PC-3 (cell line): Measurements from ENCODE around the gene ELANE.

ENCODE experiments used
- EZH2 ChIP-seq: fragments of 300-600 bp; sonication (generic); IDR thresholded peaks from one replicate; pipeline ENCODE4 v1.6.1; 2017; ENCODE audit warnings: antibody characterized with exemption, mild to moderate bottlenecking, low read length; ENCODE audit not compliant: unreplicated experiment
- TF ChIP-seq, protein P1 (sequence below): fragments of 300-600 bp; sonication (generic); conservative IDR thresholded peaks from 2 replicates; pipeline ENCODE4 v1.5.1; 2017; ENCODE audit warnings: antibody characterized with exemption, low read depth, mild to moderate bottlenecking, low read length

- no peak for TF ChIP-seq EZH2
- TF ChIP-seq, protein P1, sequence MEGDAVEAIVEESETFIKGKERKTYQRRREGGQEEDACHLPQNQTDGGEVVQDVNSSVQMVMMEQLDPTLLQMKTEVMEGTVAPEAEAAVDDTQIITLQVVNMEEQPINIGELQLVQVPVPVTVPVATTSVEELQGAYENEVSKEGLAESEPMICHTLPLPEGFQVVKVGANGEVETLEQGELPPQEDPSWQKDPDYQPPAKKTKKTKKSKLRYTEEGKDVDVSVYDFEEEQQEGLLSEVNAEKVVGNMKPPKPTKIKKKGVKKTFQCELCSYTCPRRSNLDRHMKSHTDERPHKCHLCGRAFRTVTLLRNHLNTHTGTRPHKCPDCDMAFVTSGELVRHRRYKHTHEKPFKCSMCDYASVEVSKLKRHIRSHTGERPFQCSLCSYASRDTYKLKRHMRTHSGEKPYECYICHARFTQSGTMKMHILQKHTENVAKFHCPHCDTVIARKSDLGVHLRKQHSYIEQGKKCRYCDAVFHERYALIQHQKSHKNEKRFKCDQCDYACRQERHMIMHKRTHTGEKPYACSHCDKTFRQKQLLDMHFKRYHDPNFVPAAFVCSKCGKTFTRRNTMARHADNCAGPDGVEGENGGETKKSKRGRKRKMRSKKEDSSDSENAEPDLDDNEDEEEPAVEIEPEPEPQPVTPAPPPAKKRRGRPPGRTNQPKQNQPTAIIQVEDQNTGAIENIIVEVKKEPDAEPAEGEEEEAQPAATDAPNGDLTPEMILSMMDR: no peak
These were observed 44.9 kb downstream of the ELANE start for GRCh38 chr19:896999-897398.
